ENCODE measurements around the gene DPP8.

GRCh38 chr15:65404186-65404872 lies 113.2 kb downstream of the DPP8 start:
- TF ChIP-seq POLR2AphosphoS5 (IDR thresholded peaks at IDR 0.05), result no peak
- TF ChIP-seq CTCF (IDR thresholded peaks at IDR 0.05 in 8 of 11, conservative IDR thresholded peaks at IDR 0.05 in 3 of 11), result no peak
